ENCODE data around the gene AHSA1.
A peak's percentile ranks its signal among the peaks of the same experiment; 100 is the strongest.

AHSA1 gene

DNA sequence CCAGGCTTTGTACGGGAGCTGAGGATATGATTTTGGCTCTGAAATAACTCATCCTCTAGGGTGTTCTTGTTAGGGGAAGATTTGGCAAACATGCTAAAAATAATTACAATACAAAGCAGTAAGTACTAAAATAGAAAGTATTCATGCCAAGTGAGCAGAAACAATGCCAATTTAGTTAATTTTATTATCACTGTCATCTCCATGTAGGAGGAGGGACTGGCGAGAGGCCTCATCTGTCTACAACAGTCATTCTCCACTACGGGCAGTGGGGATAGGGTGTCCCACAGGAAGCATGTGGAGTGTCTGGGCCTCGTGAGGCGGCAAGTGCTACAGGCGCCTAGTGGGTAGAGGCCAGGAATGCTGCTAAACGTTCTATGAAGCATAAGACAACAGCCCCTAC, 37.4 kb downstream of the AHSA1 start:
- no peak overlapping the region for H3K4me2 ChIP-seq (ENCODE audit: low read length)
- TF ChIP-seq, protein P1, sequence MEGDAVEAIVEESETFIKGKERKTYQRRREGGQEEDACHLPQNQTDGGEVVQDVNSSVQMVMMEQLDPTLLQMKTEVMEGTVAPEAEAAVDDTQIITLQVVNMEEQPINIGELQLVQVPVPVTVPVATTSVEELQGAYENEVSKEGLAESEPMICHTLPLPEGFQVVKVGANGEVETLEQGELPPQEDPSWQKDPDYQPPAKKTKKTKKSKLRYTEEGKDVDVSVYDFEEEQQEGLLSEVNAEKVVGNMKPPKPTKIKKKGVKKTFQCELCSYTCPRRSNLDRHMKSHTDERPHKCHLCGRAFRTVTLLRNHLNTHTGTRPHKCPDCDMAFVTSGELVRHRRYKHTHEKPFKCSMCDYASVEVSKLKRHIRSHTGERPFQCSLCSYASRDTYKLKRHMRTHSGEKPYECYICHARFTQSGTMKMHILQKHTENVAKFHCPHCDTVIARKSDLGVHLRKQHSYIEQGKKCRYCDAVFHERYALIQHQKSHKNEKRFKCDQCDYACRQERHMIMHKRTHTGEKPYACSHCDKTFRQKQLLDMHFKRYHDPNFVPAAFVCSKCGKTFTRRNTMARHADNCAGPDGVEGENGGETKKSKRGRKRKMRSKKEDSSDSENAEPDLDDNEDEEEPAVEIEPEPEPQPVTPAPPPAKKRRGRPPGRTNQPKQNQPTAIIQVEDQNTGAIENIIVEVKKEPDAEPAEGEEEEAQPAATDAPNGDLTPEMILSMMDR (IDR thresholded peaks at IDR 0.05), result no peak
- H3K9ac ChIP-seq, result no peak overlapping the region

DNA sequence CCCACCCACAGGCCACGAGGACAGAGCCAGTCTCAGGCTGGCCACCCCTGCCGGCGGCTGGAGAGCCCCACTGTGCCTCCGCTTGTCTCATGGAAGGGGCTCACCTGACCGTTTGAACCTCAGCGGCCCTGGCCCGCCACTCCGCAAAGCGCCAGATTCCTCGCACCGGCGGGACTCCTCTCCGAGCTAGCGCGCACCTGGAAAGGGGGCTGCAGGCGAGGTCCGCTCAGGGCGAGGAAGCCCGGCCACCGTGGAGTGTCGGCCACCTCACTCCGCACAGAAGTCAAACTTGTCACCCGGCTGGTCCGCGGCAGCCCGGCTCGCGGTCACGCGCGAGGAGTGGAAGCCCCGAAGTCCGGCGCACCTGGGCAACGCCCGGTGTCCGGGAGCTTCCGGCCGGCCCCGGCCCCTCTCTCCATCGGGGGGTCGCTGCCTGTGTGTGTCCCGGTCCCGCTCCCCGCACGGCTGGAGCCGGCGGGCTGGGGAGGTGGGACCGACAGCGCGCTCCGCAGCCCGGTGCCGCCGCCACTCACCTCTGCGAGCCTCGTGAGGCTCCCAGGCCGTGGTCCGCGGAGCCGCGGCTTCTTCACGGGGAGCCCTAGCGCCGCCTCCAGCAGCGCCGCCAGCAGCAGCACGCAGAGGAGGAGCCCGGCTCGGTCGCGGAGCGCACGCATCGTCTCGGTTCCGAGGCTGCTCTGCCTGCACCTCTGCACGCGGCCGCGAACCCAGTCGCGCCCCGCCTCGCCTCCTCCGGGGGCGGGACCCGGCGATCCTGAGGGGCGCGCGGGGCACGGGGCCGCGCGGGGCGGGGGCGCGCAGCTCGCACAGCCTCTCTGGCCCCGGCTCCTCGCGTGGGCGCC, 40.5 kb downstream of the AHSA1 start, which contains the start of gene ISM2:
Gene ISM2, minus strand, starts transcription at position 697 of the 860 bp plus-strand sequence. Its CDS starts 23 bp downstream, at position 674.
- Histone ChIP-seq H3K27me3 (ENCODE audit: control insufficient read depth, insufficient read depth, low read length) (no peaks in the 10 kb centered on the region), H3K79me2 (no peaks in the 10 kb centered on the region), H3K27ac (no peak within 1 kb of the TSS), H3K4me2 (ENCODE audit: low read length) (peak within 1 kb of the TSS; percentile 83), H3K36me3 (ENCODE audit: control insufficient read depth, insufficient read depth, low read length) (no peaks in the 10 kb centered on the region), H3K9ac (no peak within 1 kb of the TSS), H2AFZ (peak within 1 kb of the TSS; percentile 88), H3K4me1 (no peaks in the 10 kb centered on the region), H3K9me3 (ENCODE audit: control insufficient read depth, low read length) (no peaks in the 10 kb centered on the region), H3K4me3 (ENCODE audit: low read depth, low read length) (peak within 1 kb of the TSS; percentile 29)
- TF ChIP-seq, protein P1 (IDR thresholded peaks at IDR 0.05), result no peak

More for the DNA sequence above, 37.4 kb downstream of the AHSA1 start:
- H3K9me3 ChIP-seq (ENCODE audit: control insufficient read depth, low read length), result no peaks in the 10 kb centered on the region
- H3K4me1 ChIP-seq, result no peaks in the 10 kb centered on the region
- H3K4me3 ChIP-seq (ENCODE audit: low read depth, low read length), result no peak overlapping the region
- no peaks in the 10 kb centered on the region for H3K27me3 ChIP-seq (ENCODE audit: control insufficient read depth, insufficient read depth, low read length)
- no peaks in the 10 kb centered on the region for H3K79me2 ChIP-seq
- H3K36me3 ChIP-seq (ENCODE audit: control insufficient read depth, insufficient read depth, low read length), result no peaks in the 10 kb centered on the region
- H3K27ac ChIP-seq, result no peak overlapping the region
- H2AFZ ChIP-seq, result no peak overlapping the region

DNA sequence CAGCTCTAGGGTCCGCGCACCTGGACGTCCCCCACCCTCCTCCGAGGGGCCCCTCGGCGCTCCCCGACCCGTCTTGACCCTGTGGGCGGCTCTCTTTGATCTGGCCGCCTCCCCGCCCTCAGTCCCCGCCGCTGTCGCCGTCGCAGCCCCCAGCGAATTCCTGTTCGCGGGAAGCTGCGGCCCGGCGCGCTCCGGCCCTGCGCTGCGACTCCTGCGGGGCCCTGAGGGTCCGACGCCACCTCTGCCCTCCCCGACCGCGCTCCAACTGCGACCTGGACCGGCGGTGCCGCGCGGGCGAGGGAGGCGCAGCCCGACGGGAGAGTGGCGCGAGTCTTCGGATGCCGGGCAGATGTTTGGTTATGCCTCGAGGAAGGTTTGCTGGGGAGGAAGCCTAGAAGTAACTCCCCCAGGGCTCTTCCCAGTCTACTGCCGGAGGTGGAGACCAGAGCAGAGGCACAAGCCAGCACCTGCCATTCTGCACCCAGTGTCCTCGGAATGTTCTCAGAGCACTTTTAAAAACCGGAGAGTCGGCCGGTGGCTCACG, 41.2 kb downstream of the AHSA1 start:
- no peaks in the 10 kb centered on the region for H3K36me3 ChIP-seq (ENCODE audit: control insufficient read depth, insufficient read depth, low read length)
- no peak overlapping the region for H3K27ac ChIP-seq
- peak overlapping the region; percentile 88 for H2AFZ ChIP-seq
- H3K79me2 ChIP-seq, result no peaks in the 10 kb centered on the region
- H3K4me2 ChIP-seq (ENCODE audit: low read length), result peak overlapping the region; percentile 83
- no peak overlapping the region for H3K9ac ChIP-seq
- TF ChIP-seq, protein P1 (IDR thresholded peaks at IDR 0.05), result no peak
- H3K4me3 ChIP-seq (ENCODE audit: low read depth, low read length), result peak overlapping the region; percentile 29
- H3K27me3 ChIP-seq (ENCODE audit: control insufficient read depth, insufficient read depth, low read length), result no peaks in the 10 kb centered on the region
- H3K4me1 ChIP-seq, result no peaks in the 10 kb centered on the region
- no peaks in the 10 kb centered on the region for H3K9me3 ChIP-seq (ENCODE audit: control insufficient read depth, low read length)

DNA sequence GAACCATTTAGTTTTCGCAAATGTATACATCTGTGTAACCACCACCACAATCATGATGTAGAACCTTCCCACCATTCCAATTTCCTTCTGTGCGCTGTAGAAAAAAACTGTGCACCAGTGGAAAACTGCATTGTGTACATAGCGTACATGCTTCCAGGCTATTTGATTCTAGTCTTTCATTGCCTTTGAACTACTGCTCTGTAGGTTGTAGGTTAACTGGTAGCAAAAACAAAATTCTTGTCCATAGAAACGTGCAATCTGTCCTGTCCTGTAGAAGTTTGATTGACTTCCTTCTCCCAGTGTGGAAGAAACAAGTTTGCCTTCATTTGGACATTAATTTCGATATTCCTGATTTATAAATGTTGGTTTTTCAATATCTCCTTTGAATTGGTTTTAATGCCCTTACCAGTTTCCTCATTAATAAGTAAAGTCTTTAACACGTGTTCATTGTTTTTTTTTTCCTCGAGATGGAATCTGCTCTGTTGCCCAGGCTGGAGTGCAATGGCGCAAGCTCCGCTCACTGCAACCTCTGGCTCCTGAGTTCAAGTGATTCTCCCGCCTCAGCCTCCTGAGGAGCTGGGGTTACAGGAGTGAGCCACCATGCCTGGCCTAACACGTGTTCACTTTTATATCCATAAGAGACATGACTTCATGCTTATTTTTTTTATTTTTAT, 44.4 kb downstream of the AHSA1 start:
- no peaks in the 10 kb centered on the region for H3K36me3 ChIP-seq (ENCODE audit: control insufficient read depth, insufficient read depth, low read length)
- no peak overlapping the region for H3K9ac ChIP-seq
- TF ChIP-seq, protein P1 (IDR thresholded peaks at IDR 0.05), result no peak

More for the DNA sequence above, 44.4 kb downstream of the AHSA1 start:
- Histone ChIP-seq H3K27me3 (ENCODE audit: control insufficient read depth, insufficient read depth, low read length) (no peaks in the 10 kb centered on the region), H3K27ac (no peak overlapping the region), H3K79me2 (no peaks in the 10 kb centered on the region), H3K4me1 (no peaks in the 10 kb centered on the region), H2AFZ (no peak overlapping the region), H3K9me3 (ENCODE audit: control insufficient read depth, low read length) (no peaks in the 10 kb centered on the region), H3K4me2 (ENCODE audit: low read length) (no peak overlapping the region), H3K4me3 (ENCODE audit: low read depth, low read length) (no peak overlapping the region)
